Fibroblast of pulmonary artery (primary cell): Measurements from ENCODE around the gene CRELD2.
A peak's percentile ranks its signal among the peaks of the same experiment; 100 is the strongest.

Experiments
- DNase-seq: peaks from one replicate; pipeline ENCODE4 v3.0.0-alpha.2; 2010; ENCODE audit warnings: low read depth
- H3K4me3 ChIP-seq: replicated peaks from 2 replicates; pipeline ENCODE4 v1.5.1; 2011; ENCODE audit warnings: low read depth, mild to moderate bottlenecking, control low read depth, low read length, moderate library complexity
- TF ChIP-seq, protein P1 (sequence below): IDR thresholded peaks from 2 replicates; pipeline ENCODE4 v1.5.1; 2011; ENCODE audit warnings: mild to moderate bottlenecking, control low read depth, low read length, inconsistent platforms; ENCODE audit errors: missing control alignments

Gene CRELD2

GRCh38 chr22:49929211-49929979 is 11.0 kb downstream of the CRELD2 start:
- TF ChIP-seq, protein P1, sequence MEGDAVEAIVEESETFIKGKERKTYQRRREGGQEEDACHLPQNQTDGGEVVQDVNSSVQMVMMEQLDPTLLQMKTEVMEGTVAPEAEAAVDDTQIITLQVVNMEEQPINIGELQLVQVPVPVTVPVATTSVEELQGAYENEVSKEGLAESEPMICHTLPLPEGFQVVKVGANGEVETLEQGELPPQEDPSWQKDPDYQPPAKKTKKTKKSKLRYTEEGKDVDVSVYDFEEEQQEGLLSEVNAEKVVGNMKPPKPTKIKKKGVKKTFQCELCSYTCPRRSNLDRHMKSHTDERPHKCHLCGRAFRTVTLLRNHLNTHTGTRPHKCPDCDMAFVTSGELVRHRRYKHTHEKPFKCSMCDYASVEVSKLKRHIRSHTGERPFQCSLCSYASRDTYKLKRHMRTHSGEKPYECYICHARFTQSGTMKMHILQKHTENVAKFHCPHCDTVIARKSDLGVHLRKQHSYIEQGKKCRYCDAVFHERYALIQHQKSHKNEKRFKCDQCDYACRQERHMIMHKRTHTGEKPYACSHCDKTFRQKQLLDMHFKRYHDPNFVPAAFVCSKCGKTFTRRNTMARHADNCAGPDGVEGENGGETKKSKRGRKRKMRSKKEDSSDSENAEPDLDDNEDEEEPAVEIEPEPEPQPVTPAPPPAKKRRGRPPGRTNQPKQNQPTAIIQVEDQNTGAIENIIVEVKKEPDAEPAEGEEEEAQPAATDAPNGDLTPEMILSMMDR, result peak; percentile 9
- DNase-seq, result peak; percentile 35
- no peak overlapping the region for H3K4me3 ChIP-seq

- no peak for DNase-seq
- no peak overlapping the region for H3K4me3 ChIP-seq
- TF ChIP-seq, protein P1, result no peak
These were observed 11.7 kb downstream of the CRELD2 start for GRCh38 chr22:49929994-49930575.

DNA sequence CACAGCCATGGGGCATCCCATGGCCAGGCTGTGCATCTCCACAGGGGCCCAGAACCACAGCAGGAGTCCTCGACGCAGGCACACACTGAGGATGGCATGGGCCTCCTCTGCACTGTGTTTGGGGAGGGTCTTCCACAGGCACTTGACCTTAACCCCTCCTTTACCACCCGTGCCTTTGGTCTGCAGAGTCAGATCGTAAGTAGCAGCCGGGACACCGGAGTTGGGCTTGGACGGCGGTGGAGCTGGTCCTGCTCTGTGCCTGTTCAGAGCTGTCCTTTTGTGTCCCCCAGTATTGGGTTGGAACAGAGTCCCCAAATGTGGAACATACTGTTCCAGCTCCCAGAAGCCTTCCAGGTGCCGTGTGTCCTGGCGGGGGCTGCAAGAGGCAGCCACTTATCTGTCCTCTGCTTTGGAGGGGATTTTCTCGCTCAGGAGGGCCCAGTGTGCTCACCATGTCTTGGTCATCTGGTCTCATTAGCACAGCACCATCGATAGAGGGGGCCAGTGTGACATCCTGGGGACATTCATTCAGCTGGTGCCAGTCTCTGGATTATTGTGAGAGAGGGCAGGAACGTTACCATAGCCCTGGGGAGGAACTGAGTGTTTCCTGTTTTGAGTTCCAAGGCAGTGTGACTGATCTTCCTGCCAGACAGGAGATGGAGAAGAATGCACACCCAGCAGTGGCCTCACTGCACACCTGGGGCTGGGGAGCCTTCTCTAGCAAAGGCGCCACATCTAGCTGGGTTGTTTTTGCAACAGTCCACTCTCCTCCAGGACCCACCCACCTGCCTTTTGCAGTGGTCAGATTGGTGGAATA is 12.4 kb downstream of the CRELD2 start:
- DNase-seq, result peak; percentile 73
- H3K4me3 ChIP-seq, result no peak overlapping the region
- TF ChIP-seq, protein P1, result peak; percentile 50

GRCh38 chr22:49933236-49934159 is 15.1 kb downstream of the CRELD2 start:
- DNase-seq, result no peak
- TF ChIP-seq, protein P1, result no peak
- no peak overlapping the region for H3K4me3 ChIP-seq

DNA sequence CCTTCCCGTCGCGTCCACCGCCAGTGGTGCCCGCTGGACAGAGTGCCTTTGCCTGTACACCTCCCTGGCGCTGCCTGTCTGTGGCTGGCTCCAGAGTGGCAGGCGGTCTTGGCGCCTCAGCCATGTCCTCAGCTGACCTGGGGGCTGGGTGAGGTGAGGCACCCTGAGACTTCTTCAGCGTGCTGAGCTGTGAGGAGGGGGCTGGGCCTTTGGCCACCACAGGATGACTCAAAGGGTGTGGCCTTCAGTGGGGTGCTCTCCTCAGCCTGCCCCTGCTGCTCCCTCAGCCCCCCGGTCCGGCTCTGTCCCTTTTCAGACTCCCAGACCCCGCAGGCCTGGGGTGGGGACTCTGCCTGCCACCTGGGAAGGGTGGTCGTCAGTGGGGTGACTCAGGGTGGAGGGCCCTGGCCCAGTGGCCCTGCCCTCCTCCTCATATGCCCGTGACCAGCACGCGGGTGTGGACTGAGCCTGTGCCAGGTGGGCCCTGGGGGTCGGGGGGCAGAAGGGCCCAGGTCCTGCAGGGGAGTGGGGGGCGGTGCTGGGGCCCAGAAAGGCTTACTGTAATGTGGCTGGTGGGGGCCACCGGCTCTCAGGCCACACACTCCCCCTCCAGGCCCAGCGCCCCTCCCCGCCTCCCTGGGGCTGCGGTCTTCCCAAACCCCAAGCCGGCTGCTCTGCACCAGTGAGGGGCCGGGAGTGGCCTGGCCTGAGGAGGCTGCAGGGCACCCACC is 15.9 kb downstream of the CRELD2 start:
- H3K4me3 ChIP-seq, result peak overlapping the region; percentile 39
- TF ChIP-seq, protein P1, result no peak
- DNase-seq, result no peak
